ENCODE data around the gene BBX.
"Not testable (repeated sequence)": the region's sequence is repeated elsewhere in the genome, so short reads cannot be mapped to it uniquely, and the experiment has no call there.

BBX gene

DNA sequence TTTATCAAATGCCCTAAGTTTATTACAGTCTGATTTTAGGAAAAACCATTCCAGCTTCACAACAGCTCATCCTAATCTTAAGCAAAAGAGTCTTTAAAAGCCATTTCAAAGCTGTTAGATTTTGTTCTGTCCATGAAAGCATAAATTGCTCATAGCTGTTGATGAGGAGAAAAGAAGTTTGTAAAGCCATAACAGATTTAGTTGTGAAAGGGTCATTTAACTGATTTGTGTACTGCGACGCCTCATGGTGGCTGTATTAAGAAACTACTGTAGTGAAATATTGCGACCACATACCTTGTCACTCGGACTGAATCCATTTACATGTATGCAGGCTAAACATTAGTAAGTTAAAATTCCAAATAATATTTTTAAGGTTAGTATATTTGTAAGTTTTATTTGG, 20.9 kb downstream of the BBX start:
- DNase-seq: no peak

DNA sequence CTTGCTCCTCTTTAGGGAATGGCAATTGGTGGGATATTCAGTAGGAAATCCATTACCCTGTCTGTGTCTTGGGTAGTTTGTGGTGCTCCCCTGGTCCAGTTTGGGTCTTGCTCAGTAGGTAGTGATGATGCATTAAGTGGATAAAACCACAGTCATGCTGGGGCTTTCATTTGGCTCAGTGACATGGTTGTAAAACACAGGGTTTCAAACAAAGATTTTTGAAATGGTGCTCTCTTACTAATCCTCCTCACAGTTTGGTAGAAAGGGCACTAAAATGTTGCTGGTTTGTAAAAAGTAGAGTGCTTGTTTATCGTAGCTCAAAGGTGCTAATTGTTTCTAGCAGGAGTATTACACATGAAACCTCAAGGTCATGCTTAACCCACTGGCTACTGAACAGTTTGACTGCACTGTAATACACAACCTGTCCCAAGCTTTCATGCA, 22.9 kb downstream of the BBX start:
- no peak for DNase-seq

DNA sequence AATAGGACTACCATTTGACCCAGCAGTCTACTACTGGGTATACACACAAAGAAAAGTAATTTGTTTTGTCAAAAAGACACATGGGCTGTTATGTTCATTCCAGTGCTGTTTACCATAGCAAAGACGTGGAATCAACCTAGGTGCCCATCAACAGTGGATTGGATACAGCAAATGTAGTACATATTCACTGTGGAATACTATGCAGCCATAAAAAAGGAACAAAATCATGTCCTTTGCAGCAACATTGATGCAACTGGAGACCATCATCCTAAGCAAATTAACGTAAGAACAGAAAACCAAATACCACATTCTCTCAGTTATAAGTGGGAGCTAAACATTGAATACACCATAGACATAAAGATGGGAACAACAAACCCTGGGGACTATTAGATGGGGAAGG, 25.8 kb downstream of the BBX start:
- no peak for DNase-seq

DNA sequence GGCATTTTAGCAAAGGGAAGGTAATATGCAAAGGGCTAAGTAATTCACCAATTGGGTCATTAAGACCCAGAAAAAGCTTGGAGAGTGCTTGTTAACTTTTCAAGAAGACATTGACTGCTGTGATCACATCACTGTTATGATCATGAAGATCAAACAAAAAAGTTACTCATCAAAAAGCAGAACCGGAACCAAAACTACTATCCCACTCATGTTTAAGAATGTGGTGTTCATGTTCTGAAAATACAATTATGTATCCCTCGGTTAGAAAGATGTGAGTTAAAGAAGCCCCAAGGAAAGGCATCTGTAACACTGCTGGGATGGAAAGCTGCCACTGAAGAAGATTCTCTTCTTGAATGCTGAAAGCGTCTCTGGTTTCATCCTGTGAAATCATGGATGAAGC, 32.6 kb downstream of the BBX start:
- no peak for DNase-seq

DNA sequence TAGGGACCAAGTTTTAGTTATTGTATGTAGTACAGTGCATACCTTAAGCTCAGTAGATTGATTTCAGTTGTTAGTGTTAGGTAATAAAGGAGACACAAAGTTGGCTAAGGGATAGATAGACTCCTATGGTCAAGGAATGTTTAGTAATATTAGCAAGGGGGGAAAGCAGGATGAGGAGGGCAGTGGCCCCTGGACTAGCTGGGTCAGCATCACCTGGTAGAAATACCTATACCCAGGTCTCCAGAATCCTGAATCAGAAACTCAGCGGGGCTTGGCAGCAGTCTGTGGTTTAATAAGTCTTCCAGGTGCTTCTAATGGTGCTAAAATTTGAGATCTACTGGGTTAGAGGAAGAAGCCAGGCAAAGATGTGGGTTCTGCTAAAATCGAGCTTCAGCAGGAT, 35.0 kb downstream of the BBX start:
- DNase-seq: no peak

DNA sequence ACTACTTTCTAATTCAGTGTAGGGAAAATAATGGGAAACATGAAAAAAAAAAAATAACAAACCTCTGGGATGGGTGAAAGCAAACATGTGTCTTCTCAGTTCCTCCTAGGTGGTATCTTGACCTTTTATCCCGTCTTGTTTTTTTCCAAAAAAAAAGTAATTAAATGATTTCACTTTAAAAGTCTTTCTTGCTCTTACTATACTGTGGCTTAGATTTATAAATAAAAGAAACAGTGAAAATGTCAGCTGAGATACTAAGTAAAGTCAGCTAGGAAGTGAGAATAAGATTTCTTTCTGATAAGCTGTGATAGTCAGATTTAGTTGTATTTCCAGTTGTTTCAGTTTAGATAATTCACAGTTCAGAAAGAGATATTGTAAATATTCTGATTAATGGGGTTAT, 37.4 kb downstream of the BBX start:
- DNase-seq: no peak

DNA sequence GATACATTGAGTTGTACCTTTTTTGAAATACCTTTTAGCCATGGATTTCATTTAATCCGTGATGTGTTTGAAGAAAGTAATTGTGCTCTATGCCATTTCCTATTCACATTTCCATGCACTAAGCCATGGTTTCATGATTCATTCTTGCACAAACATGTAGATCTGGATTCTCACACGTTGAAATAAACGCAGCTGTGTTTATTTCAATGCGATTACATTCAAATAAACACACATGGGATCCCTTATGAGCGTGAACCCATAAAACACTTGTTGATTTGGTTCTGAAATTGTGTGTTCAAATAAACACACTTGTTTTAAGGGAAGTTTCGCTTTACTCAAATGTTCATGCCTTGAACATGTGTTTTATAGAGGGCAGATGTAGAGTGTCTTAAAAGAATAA, 39.2 kb downstream of the BBX start:
- no peak for DNase-seq

DNA sequence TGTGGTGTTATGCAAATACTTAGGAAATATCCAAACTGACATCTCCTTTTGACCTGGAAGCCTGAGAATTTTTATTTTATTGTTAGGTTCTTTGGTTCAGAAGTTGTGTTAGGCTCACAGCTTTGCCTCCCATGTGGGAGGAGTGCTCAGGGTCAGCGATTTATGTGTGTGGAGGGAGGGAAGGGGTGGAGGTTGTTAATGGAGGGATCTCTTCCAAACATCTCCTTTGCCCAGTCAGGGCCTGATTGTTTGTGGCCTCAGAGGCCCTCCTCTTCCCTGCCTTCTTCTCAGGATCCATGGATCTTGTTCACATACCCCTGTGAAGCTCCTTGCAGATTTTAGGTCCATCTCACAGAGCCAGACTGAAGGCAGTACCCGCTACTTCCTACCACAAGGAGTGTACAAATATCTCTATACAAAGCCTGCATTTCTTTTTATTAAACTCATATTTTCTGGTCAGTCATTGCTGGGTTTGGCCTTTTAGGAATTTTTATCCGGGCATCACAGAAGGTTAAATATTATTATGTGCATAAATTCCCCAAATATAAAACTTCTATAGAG, 40.3 kb downstream of the BBX start:
- DNase-seq: no peak

DNA sequence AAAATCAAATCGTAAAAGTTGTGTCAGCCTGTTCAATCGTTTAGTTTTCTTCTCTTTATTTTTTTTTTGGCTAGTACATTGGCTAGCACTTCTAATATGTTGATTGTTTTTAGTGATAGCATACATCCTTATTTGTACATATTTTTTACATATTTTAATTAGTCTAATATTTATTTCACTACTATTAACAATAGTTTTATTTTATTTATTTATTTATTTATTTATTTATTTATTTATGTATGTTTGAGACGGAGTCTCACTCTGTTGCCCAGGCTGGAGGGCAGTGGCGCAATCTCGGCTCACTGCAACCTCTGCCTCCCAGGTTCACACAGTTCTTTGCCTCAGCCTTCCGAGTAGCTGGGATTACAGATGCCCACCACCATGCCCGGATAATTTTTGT, 42.5 kb downstream of the BBX start:
- not testable (repeated sequence) for DNase-seq

DNA sequence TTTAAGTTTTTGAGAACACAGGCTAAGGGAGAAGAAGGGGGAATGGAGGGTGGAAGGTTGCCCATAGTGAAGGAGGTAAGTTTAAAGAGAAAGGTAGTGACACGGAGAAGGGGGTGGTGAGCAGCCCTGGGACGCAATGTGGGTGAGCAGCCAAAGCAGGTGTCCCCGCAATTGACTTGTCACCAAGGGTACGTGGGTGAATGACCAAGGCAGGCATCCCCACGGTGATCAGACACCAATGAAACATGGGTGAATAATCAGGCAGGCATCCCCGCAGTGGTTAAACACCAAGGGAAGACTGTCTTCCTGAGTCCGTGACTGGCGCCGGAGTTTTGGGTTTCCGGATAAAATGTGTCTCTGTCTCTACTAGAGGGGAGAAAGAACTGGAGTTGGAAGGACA, 48.3 kb downstream of the BBX start:
- DNase-seq: not testable (repeated sequence)

DNA sequence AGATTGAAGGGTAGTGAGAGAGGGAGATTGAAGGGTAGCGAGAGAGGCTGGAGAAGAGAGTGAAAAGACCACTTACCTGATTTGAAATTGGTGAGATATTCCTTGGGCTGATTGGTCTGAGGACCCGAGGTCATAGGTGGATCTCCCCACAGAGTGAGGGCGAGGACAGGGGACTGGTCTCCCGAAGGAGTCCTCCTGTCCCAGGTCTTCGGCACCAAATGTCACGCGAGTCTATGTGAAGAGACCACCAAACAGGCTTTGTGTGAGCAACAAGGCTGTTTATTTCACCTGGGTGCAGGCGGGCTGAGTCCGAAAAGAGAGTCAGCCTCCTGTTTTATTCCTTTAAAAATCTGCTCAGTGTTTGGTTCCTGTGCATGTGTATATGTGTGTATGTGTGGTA, 48.7 kb downstream of the BBX start:
- DNase-seq: not testable (repeated sequence)

DNA sequence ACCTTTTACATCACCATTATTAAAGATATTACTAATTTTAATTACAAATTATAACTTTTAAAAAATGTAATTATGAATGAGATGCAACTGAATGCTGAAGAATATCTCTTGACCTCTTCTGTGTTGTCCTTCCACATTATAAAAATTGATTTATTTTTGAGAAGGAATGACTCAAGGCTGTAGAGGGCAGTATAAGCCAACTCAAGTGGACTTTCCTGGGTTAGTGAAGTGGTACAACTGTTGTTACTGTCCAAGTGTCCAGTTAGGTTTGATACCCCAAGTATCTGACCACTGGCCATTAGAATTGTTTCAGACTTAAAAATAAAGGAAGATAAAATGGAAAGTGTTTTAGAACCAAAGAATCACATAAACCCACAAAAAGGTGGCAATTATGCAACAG, 51.9 kb downstream of the BBX start:
- DNase-seq: no peak

DNA sequence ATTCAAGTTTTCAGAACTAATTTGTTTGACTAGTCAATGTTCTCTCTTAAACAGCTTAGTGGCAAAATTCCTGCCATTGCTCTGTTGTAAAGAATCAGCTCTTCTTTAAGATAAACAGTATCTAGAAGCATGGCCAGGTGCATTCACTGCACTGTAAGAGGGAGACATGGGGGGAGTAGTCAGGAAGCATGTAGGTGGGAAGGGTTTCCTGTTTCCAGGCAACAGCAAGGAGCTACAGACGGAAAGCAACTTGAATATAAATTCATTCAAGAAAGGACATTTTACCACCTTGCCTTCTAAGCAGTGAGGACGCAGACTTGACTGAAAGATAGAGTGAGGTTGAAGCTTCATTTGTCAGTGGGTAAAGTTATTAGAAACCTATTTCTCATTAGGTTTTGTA, 55.3 kb downstream of the BBX start:
- DNase-seq: no peak

DNA sequence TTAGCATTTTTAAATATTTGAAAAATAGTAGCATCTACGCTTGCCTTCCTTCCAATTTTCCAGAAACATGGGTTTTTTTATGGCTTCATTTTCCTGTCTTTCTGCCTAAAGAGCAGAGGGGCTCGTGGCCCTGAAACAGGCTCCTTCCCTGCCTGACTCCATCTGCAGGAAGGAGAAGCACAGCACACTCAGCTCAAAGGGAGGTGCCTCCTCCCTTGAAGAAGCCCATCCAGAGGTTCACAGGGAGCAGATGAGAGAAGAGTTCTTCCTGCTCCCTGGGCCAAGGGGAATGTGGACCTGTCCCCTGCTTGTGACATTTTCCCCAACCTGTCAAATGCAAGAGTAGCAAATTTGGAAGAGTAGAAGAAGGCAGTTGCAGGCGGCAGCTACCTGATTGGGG, 55.8 kb downstream of the BBX start:
- no peak for DNase-seq

DNA sequence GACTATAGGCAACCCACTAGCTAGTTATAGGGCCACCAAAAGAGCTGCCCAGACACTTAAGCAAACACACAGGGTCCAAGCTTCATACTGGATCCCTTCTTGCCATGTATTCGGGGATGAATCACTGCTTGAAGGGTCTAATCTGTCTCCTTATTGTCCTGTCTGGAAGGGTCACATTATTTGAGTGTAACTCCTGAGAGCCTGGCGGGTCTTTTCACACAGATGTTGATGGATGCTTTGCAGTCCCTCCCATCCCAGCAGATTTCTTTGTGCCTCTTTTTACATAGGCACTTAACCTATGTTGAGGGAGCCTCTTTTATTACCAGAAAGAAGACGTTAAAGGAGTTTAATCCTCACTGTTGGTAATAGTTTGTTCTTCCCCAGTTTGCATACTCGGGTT, 56.6 kb downstream of the BBX start:
- DNase-seq: no peak

DNA sequence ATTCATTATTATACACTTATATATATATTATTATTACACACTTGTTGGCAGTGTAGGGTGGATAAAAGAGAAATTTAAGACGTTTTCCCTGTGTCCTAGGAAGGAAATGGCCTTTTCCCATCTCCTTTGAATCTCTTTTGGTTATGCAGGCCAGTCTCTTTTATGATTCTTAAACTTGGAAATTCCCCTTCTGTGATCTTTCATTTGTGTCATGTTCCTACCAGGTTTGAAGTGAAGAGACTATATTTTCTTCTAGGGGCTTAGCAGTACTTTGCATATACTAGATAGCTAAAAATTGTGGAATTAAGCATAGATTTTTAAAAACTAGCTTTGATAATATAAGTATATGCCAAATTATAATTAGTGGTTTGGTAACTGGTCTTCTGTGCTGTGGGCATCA, 58.5 kb downstream of the BBX start:
- DNase-seq: no peak

DNA sequence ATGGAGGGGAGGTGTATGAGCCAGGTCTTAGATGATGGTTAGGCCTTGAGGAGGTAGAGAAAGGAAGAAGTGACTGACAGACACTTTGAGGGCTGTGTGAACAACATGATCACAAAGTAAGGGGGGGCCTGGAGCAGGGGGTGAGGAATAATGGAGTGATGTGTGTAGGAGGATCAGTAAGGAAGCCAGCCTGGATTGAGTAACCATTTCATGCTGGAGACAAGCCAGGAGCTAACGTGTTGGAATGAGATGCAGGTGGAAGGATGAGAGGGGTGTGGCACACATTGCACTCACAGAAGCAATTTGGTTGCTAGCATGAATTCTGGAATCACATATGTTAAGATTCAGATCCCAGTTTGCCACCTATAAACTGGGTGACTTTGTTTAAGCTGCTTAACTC, 65.5 kb downstream of the BBX start:
- DNase-seq: no peak

DNA sequence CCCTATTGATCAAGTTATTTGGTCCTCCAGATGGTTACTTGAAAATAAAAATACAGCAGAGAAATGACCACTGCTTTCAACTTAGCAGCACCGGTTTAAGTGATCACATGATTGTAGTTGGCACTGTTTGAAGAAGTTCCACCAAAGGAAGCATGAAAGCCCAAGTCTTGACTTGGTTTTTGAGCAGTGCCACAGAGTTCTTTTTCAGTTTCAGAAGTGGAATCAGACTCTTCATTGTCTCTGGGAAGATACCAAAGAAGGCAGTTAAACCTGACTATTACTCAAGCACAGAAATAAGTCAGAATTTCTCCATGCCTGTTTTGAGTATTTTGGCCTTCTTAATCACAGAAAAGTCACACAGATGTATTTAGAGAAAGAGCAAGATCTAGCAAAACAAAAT, 66.7 kb downstream of the BBX start:
- DNase-seq: no peak

DNA sequence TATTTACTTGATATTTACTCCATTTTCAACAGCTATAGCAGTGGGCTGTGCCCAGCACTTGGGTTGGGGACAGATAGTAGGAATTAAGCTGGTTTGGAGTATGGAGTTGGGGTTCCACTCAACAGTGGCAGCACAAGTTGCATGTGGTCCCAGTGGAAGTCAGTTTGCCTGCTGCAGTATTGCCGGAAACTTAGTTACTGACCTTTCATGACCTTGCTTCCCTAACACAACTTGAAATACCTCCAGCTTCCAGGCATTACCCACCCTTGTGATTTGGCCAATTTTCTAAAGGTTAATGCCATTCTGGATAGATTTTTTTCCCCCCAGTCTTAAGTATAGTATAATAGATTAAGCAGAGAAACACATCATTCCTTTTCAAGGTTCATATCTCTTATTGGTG, 68.0 kb downstream of the BBX start:
- DNase-seq: no peak

DNA sequence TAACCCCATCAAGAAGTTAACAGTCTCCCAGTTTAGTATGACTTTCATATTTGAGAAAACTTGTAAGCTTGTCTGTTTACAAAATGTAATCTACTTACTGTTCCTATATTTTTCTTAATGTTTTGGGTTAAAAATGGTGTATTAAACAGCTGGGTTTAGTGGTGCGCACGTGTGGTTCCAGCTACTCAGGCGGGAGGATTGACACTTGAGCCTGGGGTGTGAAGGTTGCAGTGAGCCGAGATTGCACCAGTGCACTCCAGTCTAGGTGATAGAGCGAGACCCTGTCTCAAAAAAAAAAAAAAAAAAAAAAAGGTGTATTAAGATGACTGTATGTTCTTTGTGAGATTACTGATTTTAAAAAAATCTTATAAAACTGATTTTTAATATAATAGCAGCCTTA, 69.3 kb downstream of the BBX start:
- DNase-seq: no peak

DNA sequence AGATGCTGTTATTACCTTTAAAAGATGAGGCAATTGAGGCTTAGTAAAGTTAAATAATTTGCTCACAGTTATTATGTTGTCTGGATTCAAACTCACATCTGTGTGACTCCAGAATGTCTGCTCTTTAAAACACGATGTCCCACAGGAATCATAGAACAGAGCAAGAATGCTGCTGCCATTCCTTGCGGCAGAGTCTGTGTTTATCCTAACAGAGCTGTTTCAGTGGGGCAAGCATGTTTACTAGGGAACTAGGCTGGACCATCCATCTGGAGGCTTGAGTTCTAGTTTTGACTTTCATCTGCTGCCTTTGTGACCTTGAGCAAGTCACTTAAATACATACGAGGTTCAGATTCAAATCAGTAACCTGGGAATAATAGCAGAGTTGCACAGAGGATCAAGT, 72.1 kb downstream of the BBX start:
- DNase-seq: no peak

DNA sequence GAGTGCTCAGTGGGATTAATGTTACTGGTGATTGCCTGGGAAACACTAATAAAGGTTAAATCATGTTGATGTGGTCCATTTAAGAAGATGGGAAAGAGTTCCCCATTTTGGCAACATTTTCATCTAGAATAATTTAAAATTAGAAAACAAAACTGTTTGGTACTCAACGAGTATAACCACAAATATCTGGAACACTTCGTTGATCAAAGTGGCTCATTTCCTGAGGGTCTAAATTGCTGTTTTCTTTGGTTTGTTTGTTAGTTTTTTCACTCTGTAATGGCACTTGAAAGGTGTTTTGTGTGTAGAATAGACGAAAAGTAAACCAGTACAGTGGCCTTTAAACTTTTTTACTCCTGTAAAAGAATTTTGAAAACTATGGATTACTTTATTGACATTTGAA, 73.9 kb downstream of the BBX start:
- DNase-seq: no peak

DNA sequence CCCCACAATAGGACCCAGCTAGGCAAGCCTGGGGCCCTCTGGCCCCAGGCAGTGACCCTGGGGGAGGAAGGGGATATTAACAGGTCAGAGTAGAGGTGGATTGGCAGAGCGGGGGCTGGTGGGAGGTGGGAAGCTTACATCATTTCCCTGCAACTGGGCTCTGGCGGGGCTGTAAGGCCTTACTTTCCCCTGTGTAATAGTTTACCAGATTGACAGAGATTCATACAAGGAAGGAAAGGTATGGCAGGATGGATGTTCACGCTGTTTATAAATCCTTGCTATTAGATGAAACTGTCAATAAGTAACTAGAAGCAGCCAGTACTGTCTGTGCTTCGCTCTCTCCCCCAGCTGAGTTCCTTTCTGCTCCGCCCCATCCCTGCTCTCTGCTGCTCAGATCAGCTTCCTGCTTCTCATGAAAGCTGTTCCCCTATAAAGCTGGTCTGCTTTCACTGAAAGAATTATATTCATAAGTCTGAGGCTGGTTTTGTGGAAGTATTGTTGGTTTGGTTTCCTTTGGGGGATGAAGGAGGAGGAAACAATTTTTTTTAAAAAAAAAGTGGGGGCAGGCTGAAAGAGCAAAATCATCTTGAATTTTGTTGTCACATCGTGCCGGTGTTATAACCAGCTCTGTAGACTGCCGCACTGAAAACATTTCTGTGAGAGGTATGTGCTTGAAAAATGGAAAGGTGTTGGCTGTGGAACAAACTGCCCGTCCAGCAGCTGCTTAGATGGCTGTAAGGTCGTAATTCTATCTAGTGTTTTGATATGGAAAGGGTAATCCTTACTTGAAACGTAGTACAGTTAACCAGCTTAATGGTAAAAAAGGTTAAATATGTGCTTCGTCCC, 76.4 kb downstream of the BBX start:
- peak; percentile 25 for DNase-seq

DNA sequence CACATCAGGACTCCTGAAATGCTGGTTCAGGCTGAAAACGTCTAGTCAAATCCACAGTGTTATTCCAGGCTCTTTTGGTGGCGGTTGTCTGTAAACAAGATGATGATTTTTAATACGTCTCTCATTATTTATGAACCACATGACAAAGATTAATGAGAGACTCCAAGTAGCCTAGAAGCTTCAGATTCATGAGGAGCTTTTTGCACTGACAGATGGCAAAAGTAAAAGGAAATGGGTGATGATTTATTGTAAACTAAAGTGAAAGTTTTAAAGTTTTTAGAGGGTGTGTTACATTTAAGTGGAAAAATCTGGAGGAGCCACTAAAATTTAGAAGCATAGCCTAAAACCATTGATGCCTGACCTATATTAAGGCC, 77.0 kb downstream of the BBX start:
- DNase-seq: no peak

DNA sequence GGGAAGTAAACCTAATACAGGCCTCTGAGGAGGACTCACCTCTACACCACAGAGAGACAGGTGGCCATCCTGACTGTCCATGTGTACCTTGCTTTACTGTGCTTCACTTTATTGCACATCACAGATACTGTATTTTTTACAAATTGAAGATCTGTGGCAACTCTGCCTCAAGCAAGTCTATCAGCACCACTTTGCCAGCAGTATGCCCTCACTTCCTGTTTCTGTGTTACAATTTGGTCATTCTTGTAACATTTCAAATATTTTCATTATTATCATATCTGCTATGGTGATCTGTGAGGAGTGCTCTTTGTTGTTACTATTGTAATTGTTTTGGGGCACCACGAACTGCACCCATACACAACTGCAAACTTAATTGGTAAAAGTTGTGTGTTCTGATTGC, 78.0 kb downstream of the BBX start:
- DNase-seq: no peak

Data from stimulated activated CD4-positive, alpha-beta T cell treated with anti-CD3 and anti-CD28 coated beads, Interleukin-12 subunit alpha, Interleukin-12 subunit beta, amount 100 ng/mL, for 4 hours (primary cell).